Fibroblast of lung (primary cell): Measurements from ENCODE around the gene CDH10.

Experiments
- EZH2 ChIP-seq: IDR thresholded peaks from 2 replicates; pipeline ENCODE4 v1.5.1; 2012; ENCODE audit warnings: low read length, control low read depth, mild to moderate bottlenecking; ENCODE audit errors: missing control alignments
- TF ChIP-seq, protein P1 (sequence below), 2 donors: IDR thresholded peaks in 1 of 2; conservative IDR thresholded peaks in 1 of 2; 1 replicate in 1 of 2; 2 replicates in 1 of 2; pipeline ENCODE4 v1.5.1; 2011 to 2012; ENCODE audit warnings: low read length in 2 of 2, control low read depth in 1 of 2, inconsistent platforms in 1 of 2, low read depth in 1 of 2, mild to moderate bottlenecking in 1 of 2

DNA sequence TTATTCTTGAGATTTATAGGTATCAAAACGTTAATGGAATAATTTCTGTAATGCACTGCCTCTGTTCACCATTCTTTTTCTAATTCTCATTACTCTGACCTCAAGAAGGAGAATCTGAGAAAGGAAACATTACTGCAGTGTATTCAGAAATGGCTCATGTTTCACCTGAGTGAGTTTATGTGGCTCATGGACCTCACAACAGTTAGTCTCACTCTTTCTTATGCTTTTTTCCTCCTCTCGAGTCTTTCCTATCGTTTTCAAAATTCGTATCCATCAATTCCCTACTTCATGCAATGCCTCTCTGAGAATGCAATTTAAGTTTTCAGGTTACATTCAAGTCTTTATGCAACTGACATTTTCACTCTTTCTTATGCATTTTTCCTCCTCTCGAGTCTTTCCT is 9.6 kb downstream of the CDH10 start:
- TF ChIP-seq, protein P1, sequence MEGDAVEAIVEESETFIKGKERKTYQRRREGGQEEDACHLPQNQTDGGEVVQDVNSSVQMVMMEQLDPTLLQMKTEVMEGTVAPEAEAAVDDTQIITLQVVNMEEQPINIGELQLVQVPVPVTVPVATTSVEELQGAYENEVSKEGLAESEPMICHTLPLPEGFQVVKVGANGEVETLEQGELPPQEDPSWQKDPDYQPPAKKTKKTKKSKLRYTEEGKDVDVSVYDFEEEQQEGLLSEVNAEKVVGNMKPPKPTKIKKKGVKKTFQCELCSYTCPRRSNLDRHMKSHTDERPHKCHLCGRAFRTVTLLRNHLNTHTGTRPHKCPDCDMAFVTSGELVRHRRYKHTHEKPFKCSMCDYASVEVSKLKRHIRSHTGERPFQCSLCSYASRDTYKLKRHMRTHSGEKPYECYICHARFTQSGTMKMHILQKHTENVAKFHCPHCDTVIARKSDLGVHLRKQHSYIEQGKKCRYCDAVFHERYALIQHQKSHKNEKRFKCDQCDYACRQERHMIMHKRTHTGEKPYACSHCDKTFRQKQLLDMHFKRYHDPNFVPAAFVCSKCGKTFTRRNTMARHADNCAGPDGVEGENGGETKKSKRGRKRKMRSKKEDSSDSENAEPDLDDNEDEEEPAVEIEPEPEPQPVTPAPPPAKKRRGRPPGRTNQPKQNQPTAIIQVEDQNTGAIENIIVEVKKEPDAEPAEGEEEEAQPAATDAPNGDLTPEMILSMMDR (conservative IDR thresholded peaks at IDR 0.05 in 1 of 2, IDR thresholded peaks at IDR 0.05 in 1 of 2; ENCODE audit: low read depth in 1 of 2, low read length in 2 of 2) = no peak
- no peak for TF ChIP-seq EZH2
